Ovary (tissue), 9 donors: ENCODE data around the gene ABCA10. TPM values are rescaled to one million over a fixed set of nuclear protein-coding genes. Genes with fewer than 3 reads are reported as not detected.

Experiments
- DNase-seq, 5 donors: peaks; one replicate each; pipeline ENCODE4 v3.0.0-alpha.2; 2019 to 2020
- H3K27ac ChIP-seq, 2 donors: fragments of 200-600 bp; one replicate each; pipeline versions ENCODE4 v1.5.1 to v1.8.0; 2019 to 2022
- H3K27me3 ChIP-seq: fragments of 200-600 bp; one replicate; pipeline ENCODE4 v1.8.0; 2022
- H3K36me3 ChIP-seq: fragments of 200-600 bp; sonication (generic); one replicate; pipeline ENCODE4 v1.5.1; 2019
- H3K4me1 ChIP-seq: one replicate; pipeline ENCODE4 v1.8.1; 2013; ENCODE audit warnings: mild to moderate bottlenecking, moderate library complexity; ENCODE audit not compliant: insufficient read depth
- H3K4me3 ChIP-seq: fragments of 200-600 bp; sonication (generic); one replicate; pipeline ENCODE4 v1.5.1; 2017
- H3K9me3 ChIP-seq, 2 donors: fragments of 200-600 bp in 1 of 2; sonication (generic) in 1 of 2; one replicate each; pipeline versions ENCODE4 v1.5.1 to v1.8.1; 2013 to 2019; ENCODE audit warnings: mild to moderate bottlenecking in 1 of 2, moderate library complexity in 1 of 2
- EP300 ChIP-seq: sonication (generic); formaldehyde crosslinking; IDR thresholded peaks from one replicate; pipeline ENCODE4 v1.6.1; 2017; ENCODE audit warnings: antibody characterized with exemption
- POLR2A ChIP-seq: fragments of 450-650 bp; IDR thresholded peaks from one replicate; pipeline ENCODE4 v1.6.1; 2017; ENCODE audit warnings: antibody characterized with exemption, mild to moderate bottlenecking, moderate library complexity
- WGBS, 3 donors: extraction: QIAGEN DNeasy Blood & Tissue Kit in 1 of 3; methylation state at CpG; one replicate each; pipeline versions ENCODE4 v1.1.5 to v1.1.7; 2013 to 2017; 5-methylcytosine and 5-hydroxymethylcytosine counted together
- intact Hi-C, 4 donors: fragments of 100-400 bp; cut with DNase I; formaldehyde crosslinking; loops; one replicate each; pipeline versions ENCODE4 v1.11.0 to v1.15.1; 2022 to 2023
- polyA plus RNA-seq, 2 donors: library from polyadenylated mRNA; stranded (reverse); fragments of 200-250 nt in 1 of 2; fragments of 350-450 nt in 1 of 2; fragmentation: Illumina TruSeq in 1 of 2; extraction: RNeasy Lipid Tissue Mini Kit (QIAGEN cat#74804) in 1 of 2; gene quantifications; one replicate each; pipeline ENCODE4 v1.2.3, GENCODE V29; 2013 to 2014
- total RNA-seq, 7 donors: library from RNA; depleted of rRNA in 2 of 7; stranded (reverse); fragments of >200 nt in 2 of 7; fragmentation: NEBNext Ultra II Directional in 3 of 7; extraction: Animal tissue kit (Norgen Biotek cat#: 25700) in 3 of 7; gene quantifications; one replicate each; pipeline versions ENCODE4 v1.1.0 to v1.2.4, GENCODE V29; 2016 to 2023
- TF ChIP-seq, protein P1 (sequence below), 3 donors: fragments of 450-650 bp in 2 of 3; fragments of 200-600 bp in 1 of 3; IDR thresholded peaks; one replicate each; pipeline versions ENCODE4 v1.5.1 to v1.8.0; 2016 to 2022; ENCODE audit warnings: antibody characterized with exemption in 3 of 3, mild to moderate bottlenecking in 1 of 3
- donor health status: DM: no; HTN: no; CAD: no; lungs with moderate emphysema.
- donor health status: DM: no; HTN: no; CAD: no.
- donor health status: Bipolar disorder and iron deficiency.
- donor health status: DM: yes; HTN: yes; CAD: no.
- donor health status: DM: no; HTN: no; CAD: no.
- donor health status: DM: yes; HTN: yes; CAD: no.

The ABCA10 gene
- total and polyA plus RNA-seq, 9 donors, result 18.8 to 65.7 (median 32.0) TPM

DNA sequence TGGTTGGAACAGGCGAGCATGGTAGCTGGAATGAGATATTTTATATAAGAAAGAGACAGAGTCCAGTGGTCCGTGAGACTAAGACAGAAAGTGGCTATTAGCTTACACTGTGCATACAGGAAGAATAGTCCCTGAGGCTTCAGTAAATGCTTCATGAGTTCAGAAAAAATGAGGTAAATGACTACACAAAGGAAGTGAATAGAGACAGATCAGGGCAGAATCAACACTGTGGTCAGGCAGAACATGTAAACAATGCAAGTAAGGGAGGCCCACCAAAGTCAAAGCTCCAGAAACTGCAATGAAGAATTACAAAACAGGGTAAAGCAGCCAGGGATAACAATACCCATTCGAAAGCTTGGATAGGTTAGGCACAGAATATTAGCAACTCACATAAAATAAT is 4.8 kb downstream of the ABCA10 start:
- peaks cover 2% of the 10 kb centered on the region for H3K4me1 ChIP-seq
- H3K36me3 ChIP-seq, result no peaks in the 10 kb centered on the region
- intact Hi-C loops, result no loop called here
- DNase-seq, result no peak
- 29 to 46% (median 32%) methylated on average over 3 of the region's 3 CpGs for WGBS, 3 donors
- H3K27ac ChIP-seq, result peak overlapping the region in 1 of 2 donors; percentile 39
- no peak overlapping the region for H3K4me3 ChIP-seq
- TF ChIP-seq POLR2A, result no peak
- TF ChIP-seq EP300, result no peak
- TF ChIP-seq, protein P1, sequence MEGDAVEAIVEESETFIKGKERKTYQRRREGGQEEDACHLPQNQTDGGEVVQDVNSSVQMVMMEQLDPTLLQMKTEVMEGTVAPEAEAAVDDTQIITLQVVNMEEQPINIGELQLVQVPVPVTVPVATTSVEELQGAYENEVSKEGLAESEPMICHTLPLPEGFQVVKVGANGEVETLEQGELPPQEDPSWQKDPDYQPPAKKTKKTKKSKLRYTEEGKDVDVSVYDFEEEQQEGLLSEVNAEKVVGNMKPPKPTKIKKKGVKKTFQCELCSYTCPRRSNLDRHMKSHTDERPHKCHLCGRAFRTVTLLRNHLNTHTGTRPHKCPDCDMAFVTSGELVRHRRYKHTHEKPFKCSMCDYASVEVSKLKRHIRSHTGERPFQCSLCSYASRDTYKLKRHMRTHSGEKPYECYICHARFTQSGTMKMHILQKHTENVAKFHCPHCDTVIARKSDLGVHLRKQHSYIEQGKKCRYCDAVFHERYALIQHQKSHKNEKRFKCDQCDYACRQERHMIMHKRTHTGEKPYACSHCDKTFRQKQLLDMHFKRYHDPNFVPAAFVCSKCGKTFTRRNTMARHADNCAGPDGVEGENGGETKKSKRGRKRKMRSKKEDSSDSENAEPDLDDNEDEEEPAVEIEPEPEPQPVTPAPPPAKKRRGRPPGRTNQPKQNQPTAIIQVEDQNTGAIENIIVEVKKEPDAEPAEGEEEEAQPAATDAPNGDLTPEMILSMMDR (IDR thresholded peaks at IDR 0.05), result no peak
- H3K9me3 ChIP-seq, result no peaks in the 10 kb centered on the region
- no peaks in the 10 kb centered on the region for H3K27me3 ChIP-seq

DNA sequence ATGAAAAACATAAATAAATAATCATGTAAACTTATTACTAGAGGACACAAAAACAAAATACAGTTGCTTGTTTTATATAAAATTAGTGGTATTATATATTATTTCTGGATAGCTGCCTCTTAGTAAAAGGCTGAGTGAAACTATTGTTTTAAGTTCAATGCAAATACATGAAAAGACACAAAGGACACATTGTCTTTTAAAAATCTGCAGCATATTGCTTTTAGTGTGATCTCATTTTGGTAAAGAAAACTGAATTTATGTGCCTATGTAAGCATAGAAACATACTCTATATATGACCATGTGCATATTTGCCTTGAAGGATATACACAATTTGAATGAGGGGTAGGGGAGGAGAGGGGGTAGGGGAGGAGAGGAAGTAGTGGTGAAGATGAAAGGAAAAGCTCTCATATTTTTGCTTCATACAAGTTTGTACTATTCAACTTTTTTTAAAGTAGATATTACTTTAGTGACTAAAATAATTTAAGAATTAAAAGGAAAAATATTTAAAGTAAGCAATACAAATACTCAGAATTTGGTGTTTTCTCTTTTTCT is 5.8 kb downstream of the ABCA10 start:
- peak overlapping the region in 1 of 2 donors; percentile 5 for H3K27ac ChIP-seq
- H3K4me1 ChIP-seq, result peaks cover 2% of the 10 kb centered on the region
- no peaks in the 10 kb centered on the region for H3K36me3 ChIP-seq
- intact Hi-C loops, result no loop called here
- TF ChIP-seq POLR2A (no peak), EP300 (no peak)
- TF ChIP-seq, protein P1 (IDR thresholded peaks at IDR 0.05), result no peak
- no peaks in the 10 kb centered on the region for H3K27me3 ChIP-seq
- no peak overlapping the region for H3K4me3 ChIP-seq
- H3K9me3 ChIP-seq, result no peaks in the 10 kb centered on the region
- no peak for DNase-seq

DNA sequence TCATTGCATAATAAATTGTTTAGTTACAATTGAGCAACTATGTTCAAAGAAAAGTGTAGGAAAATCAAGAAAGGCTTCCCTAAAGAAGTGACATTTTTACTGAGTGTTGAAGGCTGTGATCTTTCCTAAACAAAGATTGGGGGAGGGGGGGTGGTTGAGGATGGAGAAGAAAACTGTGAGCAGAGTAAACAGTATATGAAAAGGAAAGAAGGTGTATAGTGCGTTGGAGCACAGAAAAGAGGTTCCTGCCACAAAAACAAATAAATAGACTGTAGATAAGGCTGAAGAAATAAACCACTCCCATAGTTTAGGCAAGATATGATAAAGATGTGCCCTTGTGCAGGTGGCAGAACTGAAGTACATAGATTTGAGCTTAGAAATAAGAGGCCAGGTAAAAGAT is 8.5 kb downstream of the ABCA10 start:
- 71 to 90% (median 85%) methylated on average over 1 of the region's 1 CpG for WGBS, 3 donors
- H3K4me1 ChIP-seq, result peaks cover 2% of the 10 kb centered on the region
- intact Hi-C loops, result no loop called here

DNA sequence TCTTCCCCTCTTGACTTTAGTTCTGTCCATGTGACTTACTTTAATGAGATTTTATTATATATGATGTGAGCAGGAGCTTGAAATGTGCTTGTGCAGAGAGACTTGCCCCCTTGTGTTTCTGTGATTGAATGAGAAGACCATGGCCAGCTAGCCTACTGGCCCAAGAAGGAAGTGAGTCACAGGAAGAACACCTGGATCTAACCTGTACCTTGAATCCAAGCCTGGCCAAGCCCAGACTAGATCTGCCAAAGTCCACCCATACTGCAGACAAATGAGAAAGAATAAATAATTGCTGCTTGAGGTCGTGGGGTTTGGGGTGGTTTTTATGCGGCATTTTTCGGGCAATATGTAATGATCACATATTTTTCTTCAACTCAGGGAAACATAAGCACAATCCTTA is 9.6 kb downstream of the ABCA10 start:
- Histone ChIP-seq H3K4me3 (no peak overlapping the region), H3K36me3 (no peaks in the 10 kb centered on the region), H3K27me3 (no peaks in the 10 kb centered on the region), H3K9me3 (no peaks in the 10 kb centered on the region), H3K4me1 (peaks cover 2% of the 10 kb centered on the region), H3K27ac (no peak overlapping the region)
- WGBS, 3 donors, result 89 to 93% (median 92%) methylated on average over 3 of the region's 3 CpGs
- no peak for DNase-seq
- no peak for TF ChIP-seq POLR2A
- TF ChIP-seq EP300, result no peak
- TF ChIP-seq, protein P1 (IDR thresholded peaks at IDR 0.05), result no peak
- intact Hi-C loops, result loop anchor here in 1 of 4 donors (10.0 kb wide), 1 partner anchor 64 kb away; no protein-coding TSS in a partner anchor

More for the DNA sequence above, 8.5 kb downstream of the ABCA10 start:
- H3K4me3 ChIP-seq, result no peak overlapping the region
- TF ChIP-seq EP300, result no peak
- no peak for TF ChIP-seq POLR2A
- TF ChIP-seq, protein P1 (IDR thresholded peaks at IDR 0.05), result no peak
- no peaks in the 10 kb centered on the region for H3K36me3 ChIP-seq
- no peak overlapping the region for H3K27ac ChIP-seq
- no peaks in the 10 kb centered on the region for H3K9me3 ChIP-seq
- no peaks in the 10 kb centered on the region for H3K27me3 ChIP-seq
- DNase-seq, result no peak
